Panc1 (cell line): Measurements from ENCODE around the gene OTOGL. TPM values are rescaled to one million over a fixed set of nuclear protein-coding genes. Genes with fewer than 3 reads are reported as not detected.

Source experiments
- ATAC-seq: fragments of 200-7000 bp; cut with Tn5 transposase; 2 replicates; pipeline ENCODE4 v1.9.1; 2020; ENCODE audit warnings: mild to moderate bottlenecking, moderate library complexity
- BruUV-seq: library from RNA; stranded (reverse); fragments of 400-500 nt; replicated peaks from 2 replicates; lab custom pipeline; 2021; lab: Mats Ljungman, UMichigan
- CTCF ChIA-PET: fragments of 300-600 bp; sonication (Branson Sonifier 250); formaldehyde crosslinking; loops from one replicate; lab custom pipeline; 2022; ENCODE audit warnings: antibody characterized with exemption; lab: Charles Lee
- POLR2A ChIA-PET: fragments of 300-600 bp; sonication (Branson Sonifier 250); formaldehyde crosslinking; loops from one replicate; lab custom pipeline; 2022; ENCODE audit warnings: antibody characterized with exemption; lab: Charles Lee
- DNase-seq: peaks from one replicate; pipeline ENCODE4 v3.0.0-alpha.2; 2010; ENCODE audit warnings: low read depth, low spot score
- H3K27ac ChIP-seq: 2 replicates; pipeline ENCODE4 v1.5.1; 2011; ENCODE audit warnings: mild to moderate bottlenecking, low read length, inconsistent platforms
- H3K27me3 ChIP-seq: fragments of 200-500 bp; sonication (Bioruptor generic); 2 replicates; pipeline ENCODE4 v1.6.0; 2014; ENCODE audit warnings: low read length, inconsistent platforms; ENCODE audit not compliant: control insufficient read depth, insufficient read depth
- H3K36me3 ChIP-seq: fragments of 200-500 bp; sonication (Bioruptor generic); 2 replicates; pipeline ENCODE4 v1.5.1; 2014; ENCODE audit warnings: inconsistent platforms, mild to moderate bottlenecking, low read length, moderate library complexity; ENCODE audit not compliant: control insufficient read depth, insufficient read depth
- H3K4me1 ChIP-seq: 2 replicates; pipeline ENCODE4 v1.5.1; 2011; ENCODE audit warnings: inconsistent platforms, mild to moderate bottlenecking, low read length, moderate library complexity; ENCODE audit not compliant: control insufficient read depth, insufficient read depth
- H3K4me3 ChIP-seq, 2 experiments: 2 replicates each; pipeline ENCODE4 v1.5.1; 2011 to 2012; ENCODE audit warnings: low read depth in 2 of 2, low read length in 2 of 2, mild to moderate bottlenecking in 2 of 2, inconsistent platforms in 1 of 2, moderate library complexity in 1 of 2
- H3K9me3 ChIP-seq: fragments of 200-500 bp; sonication (Bioruptor generic); 2 replicates; pipeline ENCODE4 v1.5.1; 2014; ENCODE audit warnings: low read depth, mild to moderate bottlenecking, inconsistent platforms, low read length, moderate library complexity; ENCODE audit not compliant: control insufficient read depth, insufficient read depth
- CTCF ChIP-seq: fragments of 450-650 bp; IDR thresholded peaks from 2 replicates; pipeline ENCODE4 v1.5.1; 2017; ENCODE audit warnings: mild to moderate bottlenecking
- POLR2AphosphoS5 ChIP-seq: IDR thresholded peaks from 2 replicates; pipeline ENCODE4 v1.6.1; 2012; ENCODE audit warnings: mild to moderate bottlenecking, low read depth, low read length, moderate library complexity
- SIN3A ChIP-seq: IDR thresholded peaks from 2 replicates; pipeline ENCODE4 v1.6.1; 2012; ENCODE audit warnings: low read depth, mild to moderate bottlenecking, low read length, moderate library complexity, borderline replicate concordance; ENCODE audit not compliant: insufficient read depth
- TCF7L2 ChIP-seq: IDR thresholded peaks from 2 replicates; pipeline ENCODE4 v1.6.1; 2011; ENCODE audit warnings: mild to moderate bottlenecking, low read depth, low read length, inconsistent platforms
- in situ Hi-C: cut with HindIII; loops from 2 replicates; pipeline ENCODE4 v1.10.0; 2016; ENCODE audit warnings: low sequenced_read_pairs, low pct_unique_long_range_greater_than_20kb
- intact Hi-C: fragments of 100-400 bp; cut with micrococcal nuclease; formaldehyde crosslinking; loops from one replicate; pipeline ENCODE4 v1.10.0; 2022; ENCODE audit not compliant: unreplicated experiment
- total RNA-seq: library from RNA; stranded (reverse); gene quantifications from one replicate; pipeline ENCODE4 v1.2.1, GENCODE V29; 2021; ENCODE audit not compliant: unreplicated experiment
- TF ChIP-seq, protein P1 (sequence below), 2 experiments: IDR thresholded peaks; 2 replicates each; pipeline ENCODE4 v1.6.1; 2011 to 2012; ENCODE audit warnings: low read depth in 2 of 2, control low read depth in 1 of 2, low read length in 1 of 2, mild to moderate bottlenecking in 1 of 2, moderate library complexity in 1 of 2; ENCODE audit not compliant: insufficient read depth in 1 of 2

OTOGL gene
- total RNA-seq, 1 experiment from 2014 or later = not detected

GRCh38 chr12:80151131-80151530 lies 51.8 kb downstream of the OTOGL start:
- TF ChIP-seq SIN3A = no peak
- no peak for TF ChIP-seq POLR2AphosphoS5
- Histone ChIP-seq H3K4me1 (no peaks in the 10 kb centered on the region), H3K36me3 (no peaks in the 10 kb centered on the region), H3K27me3 (no peaks in the 10 kb centered on the region), H3K9me3 (no peaks in the 10 kb centered on the region), H3K27ac (no peak overlapping the region), H3K4me3 (no peak overlapping the region)
- ChIA-PET POLR2A (interaction anchor here (0.6 kb wide), 1 partner anchor 602 kb away, joined by 9 read pairs; no protein-coding TSS in a partner anchor), CTCF (no interaction called here)
- DNase-seq = no peak
- intact Hi-C loops (no loop called here), in situ Hi-C loops (no loop called here)
- ATAC-seq = no peak
- no TSS peak for BruUV-seq

GRCh38 chr12:80154261-80154660 lies 54.9 kb downstream of the OTOGL start:
- Histone ChIP-seq H3K27ac (no peak overlapping the region), H3K4me1 (no peaks in the 10 kb centered on the region), H3K9me3 (no peaks in the 10 kb centered on the region), H3K36me3 (no peaks in the 10 kb centered on the region), H3K4me3 (no peak overlapping the region), H3K27me3 (no peaks in the 10 kb centered on the region)
- in situ Hi-C loops (no loop called here), intact Hi-C loops (no loop called here)
- no peak for TF ChIP-seq POLR2AphosphoS5
- TF ChIP-seq, protein P1, sequence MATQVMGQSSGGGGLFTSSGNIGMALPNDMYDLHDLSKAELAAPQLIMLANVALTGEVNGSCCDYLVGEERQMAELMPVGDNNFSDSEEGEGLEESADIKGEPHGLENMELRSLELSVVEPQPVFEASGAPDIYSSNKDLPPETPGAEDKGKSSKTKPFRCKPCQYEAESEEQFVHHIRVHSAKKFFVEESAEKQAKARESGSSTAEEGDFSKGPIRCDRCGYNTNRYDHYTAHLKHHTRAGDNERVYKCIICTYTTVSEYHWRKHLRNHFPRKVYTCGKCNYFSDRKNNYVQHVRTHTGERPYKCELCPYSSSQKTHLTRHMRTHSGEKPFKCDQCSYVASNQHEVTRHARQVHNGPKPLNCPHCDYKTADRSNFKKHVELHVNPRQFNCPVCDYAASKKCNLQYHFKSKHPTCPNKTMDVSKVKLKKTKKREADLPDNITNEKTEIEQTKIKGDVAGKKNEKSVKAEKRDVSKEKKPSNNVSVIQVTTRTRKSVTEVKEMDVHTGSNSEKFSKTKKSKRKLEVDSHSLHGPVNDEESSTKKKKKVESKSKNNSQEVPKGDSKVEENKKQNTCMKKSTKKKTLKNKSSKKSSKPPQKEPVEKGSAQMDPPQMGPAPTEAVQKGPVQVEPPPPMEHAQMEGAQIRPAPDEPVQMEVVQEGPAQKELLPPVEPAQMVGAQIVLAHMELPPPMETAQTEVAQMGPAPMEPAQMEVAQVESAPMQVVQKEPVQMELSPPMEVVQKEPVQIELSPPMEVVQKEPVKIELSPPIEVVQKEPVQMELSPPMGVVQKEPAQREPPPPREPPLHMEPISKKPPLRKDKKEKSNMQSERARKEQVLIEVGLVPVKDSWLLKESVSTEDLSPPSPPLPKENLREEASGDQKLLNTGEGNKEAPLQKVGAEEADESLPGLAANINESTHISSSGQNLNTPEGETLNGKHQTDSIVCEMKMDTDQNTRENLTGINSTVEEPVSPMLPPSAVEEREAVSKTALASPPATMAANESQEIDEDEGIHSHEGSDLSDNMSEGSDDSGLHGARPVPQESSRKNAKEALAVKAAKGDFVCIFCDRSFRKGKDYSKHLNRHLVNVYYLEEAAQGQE (IDR thresholded peaks at IDR 0.05; ENCODE audit: insufficient read depth in 1 of 2, low read depth in 2 of 2, low read length in 1 of 2) = no peak
- no peak for TF ChIP-seq CTCF
- no peak for TF ChIP-seq SIN3A
- peak; percentile 67 for TF ChIP-seq TCF7L2
- CTCF ChIA-PET = no interaction called here
- ATAC-seq (peak; percentile 65; the same call in 1 of the 2 replicates), DNase-seq (no peak)
- POLR2A ChIA-PET = no interaction called here
- no TSS peak for BruUV-seq

- H3K27ac ChIP-seq = no peak overlapping the region
- H3K36me3 ChIP-seq = no peaks in the 10 kb centered on the region
- ATAC-seq = no peak
- TF ChIP-seq SIN3A = no peak
- no peak for TF ChIP-seq POLR2AphosphoS5
- TF ChIP-seq, protein P1 (IDR thresholded peaks at IDR 0.05; ENCODE audit: insufficient read depth in 1 of 2, low read depth in 2 of 2, low read length in 1 of 2) = no peak
- TF ChIP-seq CTCF = no peak
- no peak for TF ChIP-seq TCF7L2
- no peak overlapping the region for H3K4me3 ChIP-seq
- H3K9me3 ChIP-seq = no peaks in the 10 kb centered on the region
- H3K27me3 ChIP-seq = no peaks in the 10 kb centered on the region
- in situ Hi-C loops (no loop called here), intact Hi-C loops (no loop called here)
- ChIA-PET CTCF (no interaction called here), POLR2A (no interaction called here)
- H3K4me1 ChIP-seq = no peaks in the 10 kb centered on the region
- BruUV-seq = no TSS peak
- DNase-seq = no peak
Measured at GRCh38 chr12:80156306-80156705, 57.0 kb downstream of the OTOGL start.
